Putamen (tissue), 1 donor: ENCODE measurements around the gene CMTM2.
"Not testable (repeated sequence)": the region's sequence is repeated elsewhere in the genome, so short reads cannot be mapped to it uniquely, and the experiment has no call there.

Experiments
- DNase-seq: peaks from one replicate; pipeline ENCODE4 v3.0.0-alpha.2; 2016; ENCODE audit warnings: low spot score

CMTM2 gene

GRCh38 chr16:66609139-66609510 lies 29.9 kb downstream of the CMTM2 start:
- DNase-seq: no peak

GRCh38 chr16:66610111-66610820 lies 31.0 kb downstream of the CMTM2 start:
- no peak for DNase-seq

- not testable (repeated sequence) for DNase-seq
Measured at GRCh38 chr16:66611911-66612310, 32.6 kb downstream of the CMTM2 start.

GRCh38 chr16:66612422-66612821 lies 33.2 kb downstream of the CMTM2 start:
- DNase-seq: no peak

GRCh38 chr16:66614161-66614802 lies 35.0 kb downstream of the CMTM2 start:
- DNase-seq: no peak

- no peak for DNase-seq
Measured at GRCh38 chr16:66616169-66616568, 36.9 kb downstream of the CMTM2 start.

- DNase-seq: no peak
Measured at GRCh38 chr16:66616592-66616991, 37.3 kb downstream of the CMTM2 start.

GRCh38 chr16:66617010-66617434 lies 37.8 kb downstream of the CMTM2 start:
- no peak for DNase-seq

GRCh38 chr16:66617728-66618127 lies 38.5 kb downstream of the CMTM2 start:
- DNase-seq: no peak

GRCh38 chr16:66618588-66619375 lies 39.5 kb downstream of the CMTM2 start:
- no peak for DNase-seq

GRCh38 chr16:66619534-66620428 lies 40.5 kb downstream of the CMTM2 start:
- no peak for DNase-seq

- no peak for DNase-seq
Measured at GRCh38 chr16:66620429-66620795, 41.1 kb downstream of the CMTM2 start.

GRCh38 chr16:66621973-66622372 lies 42.7 kb downstream of the CMTM2 start:
- no peak for DNase-seq

GRCh38 chr16:66622863-66623262 lies 43.6 kb downstream of the CMTM2 start:
- DNase-seq: no peak

- no peak for DNase-seq
Measured at GRCh38 chr16:66623755-66624154, 44.5 kb downstream of the CMTM2 start.

GRCh38 chr16:66627611-66628378 lies 48.5 kb downstream of the CMTM2 start:
- not testable (repeated sequence) for DNase-seq

GRCh38 chr16:66629856-66630255 lies 50.6 kb downstream of the CMTM2 start:
- DNase-seq: no peak

- not testable (repeated sequence) for DNase-seq
Measured at GRCh38 chr16:66630561-66631260, 51.4 kb downstream of the CMTM2 start.

- not testable (repeated sequence) for DNase-seq
Measured at GRCh38 chr16:66631558-66631957, 52.3 kb downstream of the CMTM2 start.

GRCh38 chr16:66634527-66635196 lies 55.4 kb downstream of the CMTM2 start:
- DNase-seq: no peak
